GM21526 (cell line): ENCODE data around the gene IL18BP.

ENCODE experiments used
- ATAC-seq: cut with Tn5 transposase; IDR thresholded peaks from one replicate; pipeline ENCODE4 v1.9.1; 2021; ENCODE audit warnings: moderate library complexity; ENCODE audit not compliant: unreplicated experiment, low FRiP score

Gene IL18BP

GRCh38 chr11:71998649-71999310, at the start of gene IL18BP:
IL18BP (plus strand) TSS chr11:71998909; CDS start chr11:71999985, 1,076 bp downstream.
- ATAC-seq: no peak

DNA sequence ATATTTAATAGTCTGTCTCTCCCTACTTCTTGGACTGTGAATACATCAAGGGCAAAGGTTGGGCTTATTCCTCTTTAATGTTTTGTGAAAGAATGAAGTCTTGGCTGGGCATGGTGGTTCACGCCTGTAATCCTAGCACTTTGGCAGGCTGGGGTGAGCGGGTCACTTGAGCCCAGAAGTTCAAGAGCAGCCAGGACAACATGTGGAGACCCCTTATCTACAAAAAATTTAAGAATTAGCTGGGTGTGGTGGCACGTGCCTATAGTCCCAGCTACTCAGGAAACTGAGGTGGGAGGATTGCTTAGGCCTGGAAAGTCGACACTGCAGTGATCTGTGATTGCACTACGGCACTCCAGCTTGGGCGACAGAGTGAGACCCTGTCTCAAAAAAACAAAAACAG, 49.7 kb upstream of the IL18BP start:
- no peak for ATAC-seq

DNA sequence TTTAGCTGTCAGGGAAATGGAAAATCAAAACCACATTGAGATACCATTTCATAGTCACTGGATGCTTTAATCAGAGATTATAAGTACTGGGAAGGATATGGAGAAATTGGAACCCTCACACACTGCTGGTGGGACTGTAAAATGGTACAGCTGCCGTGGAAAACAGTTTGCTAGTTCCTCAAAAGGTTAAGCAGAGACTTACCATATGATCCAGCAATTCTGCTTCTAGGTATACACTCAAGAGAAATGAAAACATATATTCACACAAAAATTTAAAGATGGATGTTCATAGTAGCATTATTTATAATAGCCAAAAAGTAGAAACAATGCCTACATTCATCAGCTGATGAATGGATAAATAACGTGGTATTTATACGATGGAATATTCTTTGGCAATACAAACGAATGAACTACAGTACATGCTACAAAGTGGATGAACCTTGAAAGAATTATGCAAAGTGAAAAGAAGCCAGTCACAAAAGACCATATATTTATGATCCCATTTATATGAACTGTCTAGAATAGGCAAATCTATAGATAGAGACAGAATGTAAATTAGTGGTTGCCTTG, 46.9 kb upstream of the IL18BP start:
- no peak for ATAC-seq

DNA sequence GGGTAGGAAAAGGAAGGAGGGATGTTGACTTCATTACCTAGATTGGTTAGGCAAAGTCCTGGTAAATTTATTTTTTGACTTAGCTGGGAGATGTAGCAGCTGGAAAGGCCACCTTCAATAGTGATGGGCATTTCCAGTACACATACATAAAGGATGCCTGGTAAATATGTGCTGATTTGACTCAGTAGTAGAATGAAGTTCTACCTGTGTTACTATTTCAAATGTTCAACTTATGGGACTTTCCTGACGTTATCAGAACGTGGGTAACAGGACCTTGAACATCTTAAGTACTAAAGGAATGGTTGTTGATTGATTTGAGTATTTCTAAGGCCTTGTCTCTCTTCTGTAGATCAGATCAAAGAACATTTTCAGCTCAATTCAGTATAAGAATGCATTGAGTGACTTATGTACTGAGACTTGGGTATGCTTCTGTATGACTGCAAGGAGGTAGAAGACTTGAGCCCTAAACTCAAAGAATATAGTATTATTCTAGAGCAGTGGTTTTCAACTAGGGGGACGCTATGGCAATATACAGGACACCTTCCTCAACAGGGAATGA, 42.7 kb upstream of the IL18BP start:
- no peak for ATAC-seq

- no peak for ATAC-seq
Observed at GRCh38 chr11:71962428-71963038, 36.2 kb upstream of the IL18BP start.

DNA sequence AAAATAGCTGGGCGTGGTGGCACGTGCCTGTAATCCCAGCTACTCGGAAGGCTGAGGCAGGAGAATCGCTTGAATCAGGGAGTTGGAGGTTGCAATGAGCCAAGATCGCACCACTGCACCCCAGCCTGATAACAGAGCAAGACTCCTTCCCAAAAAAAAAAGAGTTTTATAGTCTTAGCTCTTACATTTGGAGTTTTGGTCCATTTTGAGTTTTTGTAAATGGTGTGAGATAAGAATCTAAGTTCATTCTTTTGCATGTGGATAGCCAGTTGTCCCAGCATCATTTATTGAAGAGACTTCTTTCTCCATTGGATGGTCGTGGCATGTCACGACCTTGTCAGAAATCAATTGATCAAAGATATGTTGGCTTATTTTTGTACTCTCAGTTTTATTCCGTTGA, 35.2 kb upstream of the IL18BP start:
- ATAC-seq: no peak

GRCh38 chr11:71964641-71965040, 34.1 kb upstream of the IL18BP start:
- ATAC-seq: no peak

GRCh38 chr11:71971680-71972079, 27.0 kb upstream of the IL18BP start:
- no peak for ATAC-seq

DNA sequence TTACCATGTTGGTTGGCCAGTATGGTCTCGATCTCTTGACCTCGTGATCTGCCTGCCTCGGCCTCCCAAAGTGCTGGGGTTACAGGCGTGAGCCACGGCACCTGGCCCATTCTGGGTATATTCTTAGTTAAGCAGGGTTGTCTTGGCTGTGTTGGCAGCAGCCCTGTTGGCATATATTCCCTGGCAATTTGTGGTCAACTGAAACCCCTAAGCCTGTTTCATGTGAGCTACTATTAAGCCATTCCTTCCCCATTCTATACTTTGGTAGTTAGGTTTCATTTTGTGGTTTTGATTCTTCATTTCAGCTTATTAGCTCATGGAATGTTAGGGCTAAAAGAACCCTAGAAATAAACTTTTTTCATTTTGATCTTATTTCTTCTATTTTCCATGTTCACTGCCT, 22.2 kb upstream of the IL18BP start:
- ATAC-seq: no peak

DNA sequence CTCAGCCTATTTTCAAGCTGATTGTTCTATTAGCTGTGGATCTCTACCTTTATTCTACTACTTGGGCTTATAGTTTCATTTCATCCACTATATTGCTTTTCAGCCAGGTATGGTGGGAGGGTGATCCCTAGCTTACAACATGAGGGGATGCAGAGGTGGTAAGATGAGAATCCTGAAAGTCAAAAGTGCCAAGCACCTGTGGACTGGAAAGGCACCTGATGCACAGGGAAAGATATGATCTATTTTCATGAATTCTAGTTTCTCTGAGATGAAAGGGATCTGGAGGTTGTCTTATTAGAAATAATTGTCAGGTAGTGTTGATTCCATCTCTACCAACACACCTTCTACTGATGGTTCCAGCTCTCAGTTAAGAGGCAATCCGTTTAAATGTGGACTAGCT, 21.6 kb upstream of the IL18BP start:
- ATAC-seq: no peak

GRCh38 chr11:71977743-71978418, 20.8 kb upstream of the IL18BP start:
- ATAC-seq: peak; percentile 53

GRCh38 chr11:71979094-71979493, 19.6 kb upstream of the IL18BP start:
- ATAC-seq: no peak

GRCh38 chr11:71979602-71980001, 19.1 kb upstream of the IL18BP start:
- no peak for ATAC-seq

GRCh38 chr11:71986131-71986530, 12.6 kb upstream of the IL18BP start:
- ATAC-seq: no peak

- ATAC-seq: no peak
Observed at GRCh38 chr11:71987521-71987920, 11.2 kb upstream of the IL18BP start.

GRCh38 chr11:71988050-71988449, 10.7 kb upstream of the IL18BP start:
- ATAC-seq: no peak

- no peak for ATAC-seq
Observed at GRCh38 chr11:71990701-71991100, 8.0 kb upstream of the IL18BP start.

DNA sequence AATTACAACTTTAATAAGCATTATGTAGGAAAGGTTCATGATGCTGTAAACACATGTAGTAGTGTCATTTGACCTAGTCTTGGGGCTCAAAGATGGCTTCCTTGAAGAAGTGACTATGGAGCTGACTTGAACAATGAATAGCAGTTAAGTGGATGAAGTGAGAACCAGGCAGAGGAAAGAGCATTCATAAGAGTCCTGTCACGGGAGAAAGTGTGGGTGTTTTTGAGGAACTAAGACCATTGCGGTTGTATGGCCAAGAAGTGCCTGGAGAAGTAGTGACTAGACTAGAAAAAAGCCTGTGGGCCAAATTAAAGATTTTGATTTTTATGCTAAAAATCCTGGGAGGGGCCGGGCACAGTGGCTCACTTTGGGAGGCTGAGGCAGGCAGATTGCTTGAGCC, 7.2 kb upstream of the IL18BP start:
- peak; percentile 57 for ATAC-seq

GRCh38 chr11:71992136-71992730, 6.5 kb upstream of the IL18BP start:
- ATAC-seq: no peak

GRCh38 chr11:71994786-71995185, 3.9 kb upstream of the IL18BP start:
- no peak for ATAC-seq

- ATAC-seq: no peak
Observed at GRCh38 chr11:71995726-71996291, 2.9 kb upstream of the IL18BP start.
